SU-DHL-6 (cell line): ENCODE data around the gene DNAH17.
A peak's percentile ranks its signal among the peaks of the same experiment; 100 is the strongest.

Experiments
- H2AFZ ChIP-seq: fragments of 200-600 bp; sonication (generic); 2 replicates; pipeline ENCODE4 v1.6.1; 2014; ENCODE audit warnings: low read depth, mild to moderate bottlenecking, moderate library complexity, mixed read lengths, antibody characterized with exemption, low read length; ENCODE audit not compliant: severe bottlenecking
- H3F3A ChIP-seq: fragments of 200-600 bp; shearing (Covaris generic); 2 replicates; pipeline ENCODE4 v1.6.0; 2016; ENCODE audit warnings: antibody characterized with exemption, mild to moderate bottlenecking; ENCODE audit not compliant: insufficient read depth
- H3K27ac ChIP-seq: fragments of 200-600 bp; sonication (generic); 2 replicates; pipeline ENCODE4 v1.5.1; 2016; ENCODE audit warnings: low read depth, mild to moderate bottlenecking, low read length, moderate library complexity, mixed read lengths
- H3K27me3 ChIP-seq: fragments of 200-600 bp; sonication (generic), shearing (Covaris generic); 2 replicates; pipeline ENCODE4 v1.6.0; 2014; ENCODE audit warnings: mild to moderate bottlenecking, low read length
- H3K36me3 ChIP-seq: fragments of 200-600 bp; sonication (generic); 2 replicates; pipeline ENCODE4 v1.6.1; 2014; ENCODE audit warnings: mild to moderate bottlenecking, low read length, mixed read lengths
- H3K4me2 ChIP-seq: fragments of 300-600, 200-600 bp; shearing (Covaris generic), sonication (generic); 2 replicates; pipeline ENCODE4 v1.6.0; 2014; ENCODE audit warnings: low read length, low read depth, mild to moderate bottlenecking; ENCODE audit not compliant: poor library complexity, severe bottlenecking
- H3K4me3 ChIP-seq: fragments of 200-600 bp; sonication (generic); 2 replicates; pipeline ENCODE4 v1.5.1; 2014; ENCODE audit warnings: antibody characterized with exemption, low read length, mild to moderate bottlenecking, mixed read lengths; ENCODE audit not compliant: insufficient read depth, poor library complexity, severe bottlenecking
- H3K79me2 ChIP-seq: fragments of 200-600 bp; sonication (generic); 2 replicates; pipeline ENCODE4 v1.6.1; 2014; ENCODE audit warnings: mild to moderate bottlenecking, low read length, moderate library complexity; ENCODE audit not compliant: insufficient read depth
- H3K9ac ChIP-seq: fragments of 200-600 bp; sonication (generic); 2 replicates; pipeline ENCODE4 v1.7.0; 2014; ENCODE audit warnings: mild to moderate bottlenecking, low read length
- H3K9me2 ChIP-seq: fragments of 200-600 bp; sonication (generic); replicated peaks from 2 replicates; pipeline ENCODE4 v1.6.1; 2014; ENCODE audit warnings: low read length; ENCODE audit not compliant: insufficient read depth
- H3K9me3 ChIP-seq: fragments of 200-600 bp; sonication (generic); 2 replicates; pipeline ENCODE4 v1.6.1; 2014; ENCODE audit warnings: low read length, mixed read lengths; ENCODE audit not compliant: insufficient read depth
- H4K20me1 ChIP-seq: fragments of 200-600 bp; sonication (generic); 2 replicates; pipeline ENCODE4 v1.6.1; 2014; ENCODE audit warnings: low read depth, mild to moderate bottlenecking, antibody characterized with exemption, low read length, moderate library complexity, mixed read lengths
- EZH2phosphoT487 ChIP-seq: fragments of 200-600 bp; sonication (generic), shearing (Covaris generic); conservative IDR thresholded peaks from 2 replicates; pipeline ENCODE4 v1.6.1; 2018; ENCODE audit warnings: mild to moderate bottlenecking, antibody characterized with exemption, low read length, moderate library complexity, mixed read lengths
- TF ChIP-seq, protein P1 (sequence below): fragments of 200-600 bp; sonication (generic); IDR thresholded peaks from one replicate; pipeline ENCODE4 v1.5.1; 2017; ENCODE audit warnings: antibody characterized with exemption, mild to moderate bottlenecking, low read length, moderate library complexity; ENCODE audit not compliant: insufficient read depth, poor library complexity, severe bottlenecking

DNAH17 gene

DNA sequence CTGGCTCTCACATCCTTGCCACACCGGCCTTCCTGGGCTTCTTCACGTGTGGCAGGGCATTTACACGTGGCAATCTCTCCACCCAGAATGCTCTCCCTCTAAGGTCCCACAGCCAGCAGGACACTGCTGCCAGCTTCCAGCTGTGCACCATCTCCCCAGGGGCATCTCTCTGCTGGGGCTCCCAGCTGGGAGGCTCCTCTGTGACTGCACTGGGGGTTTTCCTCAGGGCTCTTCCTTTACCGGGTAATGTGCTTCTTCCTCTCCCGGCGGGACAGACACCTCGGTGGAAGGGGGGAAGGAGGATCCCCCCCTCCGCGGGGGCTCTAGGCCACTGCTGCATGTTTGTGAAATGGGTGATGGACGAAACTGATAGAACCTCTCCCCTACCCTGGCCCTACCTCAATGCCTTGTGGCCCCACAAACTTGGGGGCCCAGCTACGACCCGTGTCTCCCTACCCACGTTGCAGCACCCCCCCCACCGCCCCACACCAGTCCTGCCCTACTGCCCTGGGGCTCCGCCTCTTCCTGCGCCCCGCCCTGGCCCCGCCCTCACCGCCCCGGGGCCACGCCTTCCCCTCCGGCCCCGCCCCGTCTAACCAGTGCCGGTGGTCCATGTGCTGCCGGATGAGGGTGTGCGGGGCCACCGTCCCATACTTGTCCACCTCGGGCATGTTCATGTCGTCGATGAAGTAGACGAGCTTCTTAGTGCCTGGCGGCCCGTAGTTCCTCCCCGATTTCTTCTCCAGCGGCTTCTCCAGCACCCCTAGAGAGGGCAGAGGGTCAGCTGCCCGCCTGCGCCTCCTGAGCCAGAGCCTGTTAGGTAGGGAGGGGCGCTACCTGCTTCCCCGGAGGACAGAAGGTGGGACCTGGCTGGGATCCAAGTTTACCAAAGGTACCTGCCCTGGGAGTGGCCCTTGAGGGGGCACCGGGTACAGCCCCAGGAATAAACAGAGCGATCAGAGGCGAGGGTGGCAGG lies 92.6 kb downstream of the DNAH17 start:
- Histone ChIP-seq H3K36me3 (no peaks in the 10 kb centered on the region), H3K9ac (peak overlapping the region; percentile 25; the same call in 1 of the 2 replicates), H3K4me2 (peak overlapping the region; percentile 33), H3K27ac (no peak overlapping the region), H4K20me1 (no peaks in the 10 kb centered on the region), H2AFZ (no peak overlapping the region), H3K4me3 (peak overlapping the region; percentile 39), H3K9me3 (no peaks in the 10 kb centered on the region), H3K79me2 (no peaks in the 10 kb centered on the region), H3K9me2 (no peaks in the 10 kb centered on the region), H3K27me3 (no peaks in the 10 kb centered on the region), H3F3A (no peaks in the 10 kb centered on the region)
- TF ChIP-seq EZH2phosphoT487, result no peak
- TF ChIP-seq, protein P1, sequence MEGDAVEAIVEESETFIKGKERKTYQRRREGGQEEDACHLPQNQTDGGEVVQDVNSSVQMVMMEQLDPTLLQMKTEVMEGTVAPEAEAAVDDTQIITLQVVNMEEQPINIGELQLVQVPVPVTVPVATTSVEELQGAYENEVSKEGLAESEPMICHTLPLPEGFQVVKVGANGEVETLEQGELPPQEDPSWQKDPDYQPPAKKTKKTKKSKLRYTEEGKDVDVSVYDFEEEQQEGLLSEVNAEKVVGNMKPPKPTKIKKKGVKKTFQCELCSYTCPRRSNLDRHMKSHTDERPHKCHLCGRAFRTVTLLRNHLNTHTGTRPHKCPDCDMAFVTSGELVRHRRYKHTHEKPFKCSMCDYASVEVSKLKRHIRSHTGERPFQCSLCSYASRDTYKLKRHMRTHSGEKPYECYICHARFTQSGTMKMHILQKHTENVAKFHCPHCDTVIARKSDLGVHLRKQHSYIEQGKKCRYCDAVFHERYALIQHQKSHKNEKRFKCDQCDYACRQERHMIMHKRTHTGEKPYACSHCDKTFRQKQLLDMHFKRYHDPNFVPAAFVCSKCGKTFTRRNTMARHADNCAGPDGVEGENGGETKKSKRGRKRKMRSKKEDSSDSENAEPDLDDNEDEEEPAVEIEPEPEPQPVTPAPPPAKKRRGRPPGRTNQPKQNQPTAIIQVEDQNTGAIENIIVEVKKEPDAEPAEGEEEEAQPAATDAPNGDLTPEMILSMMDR, result no peak

DNA sequence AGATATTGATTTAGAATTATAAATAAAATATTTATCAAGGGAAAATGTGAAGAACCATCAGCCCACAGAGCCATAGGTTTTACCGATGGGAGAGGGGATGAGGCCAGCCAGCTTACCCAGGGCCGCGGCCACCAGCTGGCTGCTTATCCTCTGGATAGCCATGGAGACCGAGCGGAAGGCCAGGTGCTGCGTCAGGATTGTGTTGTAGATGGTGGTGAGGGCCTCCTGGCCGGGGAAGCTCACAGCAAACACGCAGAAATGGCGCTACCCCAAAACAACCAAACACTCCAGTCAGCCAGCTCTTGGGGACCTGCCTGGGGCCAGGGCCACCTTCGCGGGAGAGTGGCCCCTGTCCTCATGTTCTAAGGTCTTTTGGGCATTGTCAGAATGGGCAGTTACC lies 97.8 kb downstream of the DNAH17 start:
- H3K9me3 ChIP-seq, result 0 out of 2 replicates have a peak, but pooled peaks cover 2% of the 10 kb centered on the region
- no peak overlapping the region for H3K4me3 ChIP-seq
- no peaks in the 10 kb centered on the region for H3K9me2 ChIP-seq
- H3K4me2 ChIP-seq, result no peak overlapping the region
- no peaks in the 10 kb centered on the region for H3F3A ChIP-seq
- no peak overlapping the region for H2AFZ ChIP-seq
- H4K20me1 ChIP-seq, result no peaks in the 10 kb centered on the region
- TF ChIP-seq EZH2phosphoT487, result no peak
- TF ChIP-seq, protein P1, result no peak
- H3K79me2 ChIP-seq, result no peaks in the 10 kb centered on the region
- no peak overlapping the region for H3K9ac ChIP-seq
- H3K27ac ChIP-seq, result no peak overlapping the region
- no peaks in the 10 kb centered on the region for H3K27me3 ChIP-seq
- H3K36me3 ChIP-seq, result no peaks in the 10 kb centered on the region

DNA sequence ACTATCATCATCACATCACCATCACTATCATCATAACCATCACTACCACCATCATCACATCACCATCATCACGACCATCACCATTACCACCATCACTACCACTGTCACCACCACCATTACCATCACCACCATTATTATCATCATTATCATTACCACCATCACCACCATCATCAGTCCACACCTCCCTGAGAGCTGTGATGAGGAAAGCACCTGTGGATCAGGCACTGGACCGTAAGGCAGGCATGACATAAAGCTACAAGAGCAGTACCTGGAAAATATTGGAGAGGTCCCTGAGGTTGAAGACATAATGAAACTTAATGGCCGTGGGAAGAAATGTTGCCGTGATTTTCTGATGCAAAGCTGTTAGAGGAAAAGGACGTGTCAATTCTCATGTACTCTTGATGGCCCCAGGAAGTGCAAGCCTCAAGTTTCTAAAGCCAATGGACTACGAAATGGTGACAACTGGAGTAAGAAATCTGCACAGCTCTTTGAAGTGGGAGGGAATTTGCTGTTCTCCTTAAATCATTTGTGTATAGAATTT lies 98.4 kb downstream of the DNAH17 start:
- Histone ChIP-seq H3K27me3 (no peaks in the 10 kb centered on the region), H3K36me3 (no peaks in the 10 kb centered on the region), H3K9me3 (0 out of 2 replicates have a peak, but pooled peaks cover 2% of the 10 kb centered on the region), H3K4me3 (no peak overlapping the region), H3K79me2 (no peaks in the 10 kb centered on the region), H3F3A (no peaks in the 10 kb centered on the region), H3K9me2 (no peaks in the 10 kb centered on the region), H3K9ac (no peak overlapping the region), H2AFZ (no peak overlapping the region), H3K27ac (no peak overlapping the region), H4K20me1 (no peaks in the 10 kb centered on the region), H3K4me2 (no peak overlapping the region)
- TF ChIP-seq, protein P1, result no peak
- TF ChIP-seq EZH2phosphoT487, result no peak
